SK-N-SH treated with all-trans-retinoic acid at 6 μM for 48 hours (cell line): ENCODE data around the gene PSMG4.

Experiments used
- ATAC-seq: fragments of 200-7000 bp; cut with Tn5 transposase; 3 replicates; pipeline ENCODE4 v1.9.1; 2020; ENCODE audit warnings: mild to moderate bottlenecking, moderate library complexity
- BACH2 ChIP-seq: fragments of 250-450 bp; sonication (Bioruptor Pico); IDR thresholded peaks from 2 replicates; pipeline ENCODE4 v1.9.0; 2021; ENCODE audit warnings: mild to moderate bottlenecking, borderline replicate concordance
- CSDC2 ChIP-seq: fragments of 250-450 bp; sonication (Bioruptor Pico); IDR thresholded peaks from 2 replicates; pipeline ENCODE4 v1.5.0; 2020; ENCODE audit warnings: mild to moderate bottlenecking, moderate library complexity
- CSRNP3 ChIP-seq: fragments of 250-450 bp; sonication (Bioruptor Pico); IDR thresholded peaks from 2 replicates; pipeline ENCODE4 v1.5.1; 2021; ENCODE audit warnings: mild to moderate bottlenecking, moderate library complexity
- ESRRG ChIP-seq: fragments of 250-450 bp; sonication (Bioruptor Pico); IDR thresholded peaks from 2 replicates; pipeline ENCODE4 v1.6.1; 2021; ENCODE audit warnings: mild to moderate bottlenecking
- ISL1 ChIP-seq: fragments of 250-450 bp; sonication (Bioruptor Pico); IDR thresholded peaks from 2 replicates; pipeline ENCODE4 v2.1.2; 2022; ENCODE audit warnings: mild to moderate bottlenecking, moderate library complexity
- OSR1 ChIP-seq: fragments of 250-450 bp; sonication (Bioruptor Pico); IDR thresholded peaks from 2 replicates; pipeline ENCODE4 v1.8.0; 2022; ENCODE audit warnings: moderate library complexity, mild to moderate bottlenecking, inconsistent platforms
- POU6F1 ChIP-seq: fragments of 250-450 bp; sonication (Bioruptor Pico); IDR thresholded peaks from 2 replicates; pipeline ENCODE4 v1.8.0; 2021; ENCODE audit warnings: low read depth, mild to moderate bottlenecking, moderate library complexity, borderline replicate concordance
- SNAI2 ChIP-seq: fragments of 250-450 bp; sonication (Bioruptor Pico); IDR thresholded peaks from 2 replicates; pipeline ENCODE4 v1.5.0; 2020; ENCODE audit warnings: mild to moderate bottlenecking, moderate library complexity
- TCF4 ChIP-seq: fragments of 250-450 bp; sonication (Bioruptor Pico); IDR thresholded peaks from 2 replicates; pipeline ENCODE4 v1.8.0; 2021; ENCODE audit warnings: mild to moderate bottlenecking, moderate library complexity, borderline replicate concordance
- TSHZ2 ChIP-seq: fragments of 250-450 bp; sonication (Bioruptor Pico); IDR thresholded peaks from 2 replicates; pipeline ENCODE4 v1.5.0; 2020; ENCODE audit warnings: mild to moderate bottlenecking, moderate library complexity
- ZC3H10 ChIP-seq: fragments of 250-450 bp; sonication (Bioruptor Pico); IDR thresholded peaks from 2 replicates; pipeline ENCODE4 v1.5.1; 2021; ENCODE audit warnings: mild to moderate bottlenecking, moderate library complexity
- ZFP3 ChIP-seq: fragments of 250-450 bp; sonication (Bioruptor Pico); IDR thresholded peaks from 2 replicates; pipeline ENCODE4 v1.5.0; 2020; ENCODE audit warnings: mild to moderate bottlenecking, moderate library complexity
- ZFP30 ChIP-seq: fragments of 450-650 bp; formaldehyde crosslinking; IDR thresholded peaks from 2 replicates; pipeline ENCODE4 v1.5.0; 2022; ENCODE audit warnings: mild to moderate bottlenecking, moderate library complexity
- ZNF565 ChIP-seq: fragments of 450-650 bp; formaldehyde crosslinking; conservative IDR thresholded peaks from 2 replicates; pipeline ENCODE4 v1.5.0; 2020; ENCODE audit warnings: low read depth, mild to moderate bottlenecking, moderate library complexity
- ZNF70 ChIP-seq: fragments of 450-650 bp; formaldehyde crosslinking; IDR thresholded peaks from 2 replicates; pipeline ENCODE4 v1.5.0; 2020; ENCODE audit warnings: mild to moderate bottlenecking, moderate library complexity
- ZNF8 ChIP-seq: fragments of 450-650 bp; formaldehyde crosslinking; IDR thresholded peaks from 2 replicates; pipeline ENCODE4 v1.5.0; 2020; ENCODE audit warnings: mild to moderate bottlenecking, moderate library complexity
- TF ChIP-seq, protein P1 (sequence below): fragments of 250-450 bp; sonication (Bioruptor Pico); IDR thresholded peaks from 2 replicates; pipeline ENCODE4 v1.5.1; 2020; ENCODE audit warnings: low read depth, mild to moderate bottlenecking, moderate library complexity
- TF ChIP-seq, protein P2 (sequence below): fragments of 250-450 bp; sonication (Bioruptor Pico); IDR thresholded peaks from 2 replicates; pipeline ENCODE4 v1.8.0; 2020; ENCODE audit warnings: mild to moderate bottlenecking, moderate library complexity, borderline replicate concordance

Gene PSMG4

GRCh38 chr6:3227363-3228045 lies 31.2 kb upstream of the PSMG4 start, which contains the start of gene TUBB2B:
TSS of gene TUBB2B (minus strand) at chr6:3227653. CDS start at chr6:3227543, 110 bp downstream.
- peak; percentile 57 for ATAC-seq
- no peak for TF ChIP-seq TSHZ2 (CRISPR knock-in tag)
- TF ChIP-seq ZFP3, result no peak
- no peak for TF ChIP-seq CSRNP3 (CRISPR knock-in tag)
- TF ChIP-seq POU6F1 (CRISPR knock-in tag), result no peak
- TF ChIP-seq, protein P1, sequence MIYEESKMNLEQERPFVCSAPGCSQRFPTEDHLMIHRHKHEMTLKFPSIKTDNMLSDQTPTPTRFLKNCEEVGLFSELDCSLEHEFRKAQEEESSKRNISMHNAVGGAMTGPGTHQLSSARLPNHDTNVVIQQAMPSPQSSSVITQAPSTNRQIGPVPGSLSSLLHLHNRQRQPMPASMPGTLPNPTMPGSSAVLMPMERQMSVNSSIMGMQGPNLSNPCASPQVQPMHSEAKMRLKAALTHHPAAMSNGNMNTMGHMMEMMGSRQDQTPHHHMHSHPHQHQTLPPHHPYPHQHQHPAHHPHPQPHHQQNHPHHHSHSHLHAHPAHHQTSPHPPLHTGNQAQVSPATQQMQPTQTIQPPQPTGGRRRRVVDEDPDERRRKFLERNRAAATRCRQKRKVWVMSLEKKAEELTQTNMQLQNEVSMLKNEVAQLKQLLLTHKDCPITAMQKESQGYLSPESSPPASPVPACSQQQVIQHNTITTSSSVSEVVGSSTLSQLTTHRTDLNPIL (CRISPR knock-in tag), result no peak
- TF ChIP-seq, protein P2, sequence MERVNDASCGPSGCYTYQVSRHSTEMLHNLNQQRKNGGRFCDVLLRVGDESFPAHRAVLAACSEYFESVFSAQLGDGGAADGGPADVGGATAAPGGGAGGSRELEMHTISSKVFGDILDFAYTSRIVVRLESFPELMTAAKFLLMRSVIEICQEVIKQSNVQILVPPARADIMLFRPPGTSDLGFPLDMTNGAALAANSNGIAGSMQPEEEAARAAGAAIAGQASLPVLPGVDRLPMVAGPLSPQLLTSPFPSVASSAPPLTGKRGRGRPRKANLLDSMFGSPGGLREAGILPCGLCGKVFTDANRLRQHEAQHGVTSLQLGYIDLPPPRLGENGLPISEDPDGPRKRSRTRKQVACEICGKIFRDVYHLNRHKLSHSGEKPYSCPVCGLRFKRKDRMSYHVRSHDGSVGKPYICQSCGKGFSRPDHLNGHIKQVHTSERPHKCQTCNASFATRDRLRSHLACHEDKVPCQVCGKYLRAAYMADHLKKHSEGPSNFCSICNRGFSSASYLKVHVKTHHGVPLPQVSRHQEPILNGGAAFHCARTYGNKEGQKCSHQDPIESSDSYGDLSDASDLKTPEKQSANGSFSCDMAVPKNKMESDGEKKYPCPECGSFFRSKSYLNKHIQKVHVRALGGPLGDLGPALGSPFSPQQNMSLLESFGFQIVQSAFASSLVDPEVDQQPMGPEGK (CRISPR knock-in tag), result peak; percentile 81; the same call in 1 of the 2 replicates
- TF ChIP-seq CSDC2, result 0 out of 2 replicates have a peak, but pooled peaks have one; percentile 41
- no peak for TF ChIP-seq ZNF8 (CRISPR knock-in tag)

DNA sequence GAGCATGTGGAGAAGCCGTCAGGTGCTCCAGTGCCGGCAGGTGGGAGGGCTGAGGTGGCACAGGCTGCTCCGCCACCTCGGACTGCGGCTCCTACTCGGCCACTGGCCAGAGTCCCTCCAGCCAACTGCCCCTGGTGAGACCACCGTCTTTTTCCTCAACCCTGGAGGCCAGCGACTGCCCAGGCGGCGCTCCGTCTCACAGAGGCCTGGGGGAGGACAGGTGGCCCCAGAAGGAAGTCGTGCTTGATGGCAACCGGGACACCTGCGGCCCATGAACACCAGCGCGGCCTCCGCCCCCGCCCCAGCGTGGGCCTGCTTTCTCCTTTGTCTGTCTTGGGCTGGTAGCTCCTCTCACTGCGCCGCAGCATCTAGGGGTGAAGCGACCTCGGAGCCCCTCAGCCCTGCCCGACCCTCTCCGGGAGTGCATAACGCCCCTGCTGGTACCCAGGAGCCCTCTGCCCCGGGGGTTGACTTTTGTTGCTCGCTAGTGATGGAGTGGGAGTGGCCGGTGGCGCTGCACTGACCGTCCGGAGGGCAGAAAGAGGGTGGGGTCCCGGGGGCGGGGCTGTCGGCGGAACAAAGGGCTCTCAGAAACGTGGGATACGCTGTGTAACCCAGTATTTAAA lies 30.6 kb upstream of the PSMG4 start:
- ATAC-seq, result peak; percentile 3; the same call in 1 of the 3 replicates
- TF ChIP-seq ZNF70 (no peak), BACH2 (no peak), ZNF565 (CRISPR knock-in tag) (no peak), TCF4 (no peak), ZC3H10 (no peak), CSRNP3 (CRISPR knock-in tag) (no peak), SNAI2 (CRISPR knock-in tag) (no peak), ESRRG (CRISPR knock-in tag) (no peak), ISL1 (no peak), ZFP3 (no peak), OSR1 (no peak), ZFP30 (CRISPR knock-in tag) (no peak)
- TF ChIP-seq, protein P1 (CRISPR knock-in tag), result no peak
- TF ChIP-seq, protein P2 (CRISPR knock-in tag), result no peak
